NCI-H345 treated with DMSO at 0.1 percent for 48 hours (cell line): ENCODE results near the gene POLK.
A peak's percentile ranks its signal among the peaks of the same experiment; 100 is the strongest.
"Not testable (repeated sequence)": the region's sequence is repeated elsewhere in the genome, so short reads cannot be mapped to it uniquely, and the experiment has no call there.

ENCODE experiments used
- DNase-seq: peaks from one replicate; lab custom pipeline; 2025; ENCODE audit not compliant: unreplicated experiment; lab: John Stamatoyannopoulos, UW

POLK gene

DNA sequence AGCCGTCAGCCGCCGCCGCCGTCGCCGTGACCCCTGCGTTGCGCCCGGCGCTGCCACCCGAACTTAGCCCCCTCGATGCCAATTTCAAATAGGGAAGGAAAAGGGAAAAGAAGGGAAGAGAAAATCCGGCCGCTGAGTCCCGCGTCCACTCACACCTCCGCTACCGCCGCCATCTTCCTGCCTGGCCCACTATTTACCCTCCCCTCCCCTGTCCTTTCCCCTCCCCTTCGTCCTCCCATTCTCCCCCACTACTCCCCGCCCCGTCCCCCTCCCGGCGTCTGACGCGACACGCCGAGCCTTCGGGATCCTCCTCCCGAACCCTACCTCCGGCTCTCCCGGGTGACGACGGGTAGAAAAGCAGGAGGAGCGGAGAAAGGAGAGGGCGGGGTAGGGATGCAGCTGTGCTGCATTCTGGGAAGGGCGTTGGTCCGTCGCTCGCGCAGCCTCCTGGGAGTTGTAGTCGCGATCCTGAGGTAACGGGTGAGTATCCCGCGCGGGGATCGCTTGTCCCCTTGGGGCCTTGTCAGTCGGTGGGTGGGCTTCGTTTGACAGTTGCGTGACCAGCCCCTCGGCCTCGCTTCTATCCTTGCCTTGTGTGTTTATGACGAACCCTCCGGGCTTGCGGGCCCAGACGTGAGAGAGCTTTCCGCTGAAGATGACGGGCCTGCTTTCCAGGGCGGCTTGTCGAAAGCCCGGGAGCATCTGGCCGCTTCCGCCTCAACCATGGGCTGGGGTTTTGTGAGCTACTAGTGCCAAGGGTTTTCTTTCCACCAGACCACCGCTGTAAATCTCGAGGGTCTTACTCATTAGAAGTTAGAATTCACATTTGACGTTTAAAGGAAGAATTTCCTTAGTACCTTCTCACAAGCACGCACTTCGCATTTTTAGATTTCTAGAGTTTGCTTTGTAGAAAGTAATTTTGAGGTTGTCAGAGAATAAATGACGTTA lies at the start of gene POLK, which contains the start of gene CERT1:
Gene POLK, plus strand, starts transcription at position 457 of the 948 bp plus-strand sequence.
Gene CERT1, minus strand, starts transcription at position 195 of the 948 bp plus-strand sequence. CDS start 422 bp downstream, outside the sequence.
- peak; percentile 80 for DNase-seq

- DNase-seq, result no peak
Measured at GRCh38 chr5:75463726-75464125, 48.0 kb upstream of the POLK start.

- peak; percentile 8 for DNase-seq
Measured at GRCh38 chr5:75465480-75465879, 46.2 kb upstream of the POLK start.

DNA sequence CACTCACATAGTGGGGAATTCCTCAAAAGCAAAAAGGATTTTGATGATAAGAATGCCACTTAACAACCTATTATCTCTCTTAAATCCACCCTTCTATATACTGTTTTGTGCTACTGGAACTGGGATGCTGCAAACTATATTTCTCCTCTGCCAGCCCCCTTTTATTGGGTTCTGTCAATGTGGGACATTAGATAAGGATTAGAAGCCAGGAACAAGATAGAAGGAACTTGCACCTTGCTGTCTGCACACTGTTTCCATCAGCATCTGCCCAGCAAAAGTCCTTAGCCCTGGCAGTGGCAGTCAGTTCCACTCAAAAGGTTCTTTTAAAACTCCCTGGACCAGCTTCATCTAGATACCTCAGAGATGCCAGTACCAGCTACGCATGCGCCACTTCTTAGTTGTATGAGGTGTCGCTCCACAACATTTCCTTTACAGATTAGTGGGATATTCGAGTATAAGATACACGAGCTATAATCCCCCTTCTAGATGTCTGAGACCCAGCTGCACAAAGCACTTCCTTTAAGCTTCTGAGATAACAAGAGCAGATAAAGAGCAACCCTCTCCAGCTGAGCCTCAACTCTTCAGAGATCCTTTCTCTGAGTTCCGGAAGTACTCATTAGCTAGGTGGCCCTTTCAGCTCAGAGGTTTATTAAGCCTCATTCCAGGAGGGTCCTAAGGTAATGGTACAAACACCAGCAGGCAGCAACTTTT lies 45.5 kb upstream of the POLK start:
- no peak for DNase-seq

DNA sequence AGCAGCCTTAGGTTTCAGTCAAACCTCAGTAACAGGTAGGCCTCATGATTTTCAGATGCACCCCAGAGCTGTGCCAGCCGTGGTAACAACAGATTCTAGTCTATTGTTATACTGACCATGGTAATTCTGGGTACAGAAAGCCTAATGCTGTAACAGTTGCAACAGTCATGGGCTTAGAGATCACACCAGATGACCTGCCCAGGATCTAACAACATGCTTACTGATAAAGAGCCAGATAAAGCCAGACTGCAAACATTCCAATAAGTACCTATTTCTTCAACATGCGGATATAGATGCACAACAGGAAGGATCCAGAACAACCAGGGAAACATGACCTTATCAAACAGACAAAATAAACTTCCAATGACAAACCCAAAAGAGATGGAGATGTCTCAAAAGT lies 43.1 kb upstream of the POLK start:
- no peak for DNase-seq

DNA sequence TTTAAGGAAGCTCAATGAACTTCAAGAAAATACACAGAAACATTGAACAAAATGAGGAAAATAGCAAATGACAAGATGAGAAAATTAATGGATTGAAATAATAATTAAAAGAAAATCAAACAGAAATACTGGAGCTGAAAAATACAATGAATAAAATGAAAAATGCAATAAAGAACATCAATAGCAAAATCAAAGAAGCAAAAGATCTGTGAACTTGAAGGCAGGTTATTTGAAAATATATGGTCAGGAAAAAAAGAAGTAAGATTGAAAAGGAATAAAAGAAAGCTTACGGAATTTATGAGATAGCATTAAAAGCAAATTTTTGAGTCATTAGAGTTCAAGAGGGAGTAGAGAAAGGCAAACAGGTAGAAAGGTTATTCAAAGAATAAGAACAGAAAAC lies 42.7 kb upstream of the POLK start:
- DNase-seq, result no peak

- DNase-seq, result no peak
Measured at GRCh38 chr5:75471193-75471592, 40.5 kb upstream of the POLK start.

DNA sequence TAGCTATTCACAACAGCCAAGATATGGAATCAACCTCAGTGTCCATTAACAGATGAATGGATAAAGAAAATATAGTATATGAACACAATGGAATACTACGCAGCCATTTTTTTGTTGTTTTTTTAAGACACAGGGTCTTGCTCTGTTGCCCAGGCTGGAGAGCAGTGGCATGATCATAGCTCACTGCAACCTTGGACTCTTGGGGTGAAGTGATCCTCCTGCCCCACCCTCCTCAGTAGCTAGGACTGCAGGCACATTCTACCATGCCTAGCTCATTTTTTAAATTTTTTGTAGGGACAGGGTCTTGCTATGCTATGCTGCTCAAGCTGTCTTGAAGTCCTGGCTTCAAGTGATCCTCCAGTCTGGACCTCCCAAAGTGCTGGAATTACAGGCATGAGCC lies 38.7 kb upstream of the POLK start:
- no peak for DNase-seq

DNA sequence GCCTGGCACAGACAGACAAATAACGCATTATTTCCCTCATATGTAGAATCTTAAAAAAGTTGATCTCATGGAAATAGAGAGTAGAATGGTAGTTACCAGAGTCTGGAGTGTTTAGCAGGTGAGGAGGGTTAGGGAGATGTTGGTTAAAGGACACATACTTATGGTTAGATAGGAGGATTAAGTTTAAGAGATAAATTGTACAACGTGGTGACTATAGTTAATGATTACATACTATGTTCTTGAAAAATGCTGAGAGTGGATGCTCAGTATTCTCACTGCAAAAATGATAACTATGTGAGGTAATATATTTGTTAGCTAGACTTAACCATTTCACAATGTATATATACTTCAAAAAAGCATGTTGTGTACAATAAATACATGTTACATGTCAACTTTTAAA lies 38.2 kb upstream of the POLK start:
- no peak for DNase-seq

- no peak for DNase-seq
Measured at GRCh38 chr5:75475364-75475763, 36.3 kb upstream of the POLK start.

DNA sequence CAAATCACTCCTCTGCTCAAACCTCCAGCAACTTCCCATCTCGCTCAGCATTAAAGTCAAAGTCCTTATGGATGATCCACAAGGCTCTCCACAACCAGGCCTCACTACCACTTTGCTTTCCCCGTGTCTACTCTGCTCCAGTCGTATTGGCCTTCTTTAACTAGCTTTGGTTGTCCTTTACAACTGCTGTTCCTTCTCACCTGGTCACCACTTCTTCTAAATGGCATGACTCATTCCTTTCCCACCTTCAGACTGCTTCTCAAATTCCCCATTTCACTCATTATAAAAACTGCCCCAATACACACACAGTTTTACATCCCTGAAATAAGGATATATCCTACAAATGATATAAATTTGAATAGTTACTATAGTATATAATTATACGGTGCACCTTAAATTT lies 30.7 kb upstream of the POLK start:
- no peak for DNase-seq

DNA sequence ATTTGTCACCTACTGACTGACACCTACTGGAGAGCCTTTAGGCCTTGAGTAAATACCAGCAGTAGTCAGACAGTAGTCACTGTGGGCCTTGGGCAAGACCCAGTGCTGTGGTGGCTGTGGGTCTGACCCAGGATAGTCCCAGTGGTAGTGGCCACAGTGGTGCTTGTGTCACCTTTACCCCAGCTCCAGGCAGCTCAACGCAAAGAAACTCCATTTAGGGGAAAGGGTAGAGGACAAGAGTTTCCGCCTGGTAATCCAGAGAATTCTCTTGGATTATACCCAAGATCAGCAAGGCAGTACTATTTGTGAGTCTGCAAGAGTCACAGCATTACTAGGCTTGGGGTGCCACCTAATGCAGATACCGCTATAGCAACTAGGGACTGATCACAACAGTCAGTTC lies 29.2 kb upstream of the POLK start:
- DNase-seq, result no peak

DNA sequence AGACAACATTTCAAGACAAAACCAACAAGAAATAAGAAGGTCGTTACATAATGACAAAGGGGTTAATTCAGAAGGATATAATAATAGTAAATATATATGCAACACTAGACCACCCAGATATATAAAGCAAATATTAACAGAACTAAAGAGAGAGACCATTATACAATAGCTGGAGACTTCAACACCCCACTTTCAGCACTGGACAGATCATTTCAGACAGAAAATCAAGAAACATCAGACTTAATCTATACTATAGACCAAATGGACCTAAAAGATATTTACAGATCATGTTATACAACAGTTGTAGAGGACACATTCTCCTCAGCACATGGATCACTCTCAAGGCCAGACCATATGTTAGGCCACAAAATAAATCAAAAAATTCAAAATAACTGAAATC lies 27.1 kb upstream of the POLK start:
- no peak for DNase-seq

DNA sequence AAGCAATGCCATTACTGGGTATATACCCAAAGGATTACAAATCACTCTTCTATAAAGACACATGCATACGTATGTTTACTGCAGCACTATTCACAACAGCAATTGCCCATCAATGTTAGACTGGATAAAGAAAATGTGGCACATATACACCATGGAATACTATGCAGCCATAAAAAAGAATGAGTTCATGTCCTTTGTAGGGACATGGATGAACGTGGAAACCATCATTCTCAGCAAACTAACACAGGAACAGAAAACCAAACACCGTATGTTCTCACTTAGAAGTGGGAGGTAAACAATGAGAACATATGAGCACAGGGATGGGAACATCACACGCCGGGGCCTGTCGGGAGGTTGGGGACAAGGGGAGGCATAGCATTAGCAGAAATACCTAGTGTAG lies 21.8 kb upstream of the POLK start:
- DNase-seq, result not testable (repeated sequence)

- no peak for DNase-seq
Measured at GRCh38 chr5:75491621-75492020, 20.1 kb upstream of the POLK start.

DNA sequence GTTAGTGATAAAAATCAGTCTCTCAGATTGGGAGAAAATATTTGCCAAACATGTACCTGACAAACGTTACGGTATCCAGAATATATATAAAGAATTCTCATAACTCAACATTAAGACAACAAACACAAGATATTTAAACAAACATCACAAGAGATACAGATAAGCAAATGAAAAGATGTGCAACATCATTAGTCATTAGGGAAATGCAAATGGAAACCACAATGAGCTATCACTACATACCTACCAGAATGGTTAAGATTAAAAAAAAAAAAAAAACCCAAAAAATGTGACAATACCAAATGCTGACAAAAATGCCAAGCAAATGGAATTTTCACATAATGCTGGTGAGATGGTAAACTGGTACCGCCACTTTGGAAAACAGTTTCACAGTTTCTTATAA lies 15.7 kb upstream of the POLK start:
- DNase-seq, result no peak

DNA sequence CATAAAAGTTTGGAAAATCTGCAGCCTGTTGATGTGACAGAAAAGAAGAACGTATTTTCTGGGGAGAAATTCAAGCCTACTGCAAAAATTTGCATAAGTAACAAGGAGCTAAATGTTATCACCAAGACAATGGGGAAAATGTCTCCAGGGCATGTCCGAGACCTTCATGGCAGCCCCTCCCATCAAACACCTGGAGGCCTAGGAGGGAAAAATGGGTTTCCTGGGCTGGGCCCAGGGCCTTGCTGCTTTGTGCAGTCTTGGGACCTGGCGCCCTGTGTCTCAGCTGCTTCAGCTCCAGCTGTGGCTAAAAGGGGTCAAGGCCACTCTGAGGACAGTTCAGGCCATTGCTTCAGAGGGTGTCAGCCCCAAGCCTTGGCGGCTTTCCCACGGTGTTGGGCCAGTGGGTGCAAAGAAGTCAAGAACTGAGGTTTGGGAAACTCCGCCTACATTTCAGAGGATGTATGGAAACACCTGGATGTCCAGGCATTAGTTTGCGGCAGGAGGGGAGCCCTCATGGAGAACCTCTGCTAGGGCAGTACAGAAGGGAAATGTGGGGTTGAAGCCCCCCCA lies 13.4 kb upstream of the POLK start:
- DNase-seq, result no peak

GRCh38 chr5:75498875-75499274 lies 12.8 kb upstream of the POLK start:
- not testable (repeated sequence) for DNase-seq

DNA sequence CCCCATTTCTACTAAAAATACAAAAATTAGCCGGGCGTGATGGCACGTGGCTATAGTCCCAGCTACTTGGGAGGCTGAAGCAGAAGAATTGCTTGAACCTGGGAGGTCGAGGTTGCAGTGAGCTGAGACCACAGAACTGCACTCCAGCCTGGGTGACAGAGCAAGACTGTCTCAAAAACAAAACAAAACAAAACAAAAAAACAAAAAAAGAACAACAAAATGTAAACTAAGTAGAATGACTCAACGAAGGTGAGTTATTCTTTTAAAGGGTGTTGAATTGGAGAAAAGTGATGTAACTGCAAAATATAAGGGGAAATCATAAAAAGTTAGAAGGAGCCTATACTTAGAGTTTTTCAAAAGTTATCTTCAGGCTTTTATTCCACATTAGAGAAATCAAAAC lies 6.6 kb upstream of the POLK start:
- DNase-seq, result not testable (repeated sequence)

- no peak for DNase-seq
Measured at GRCh38 chr5:75507841-75508240, 3.9 kb upstream of the POLK start.

DNA sequence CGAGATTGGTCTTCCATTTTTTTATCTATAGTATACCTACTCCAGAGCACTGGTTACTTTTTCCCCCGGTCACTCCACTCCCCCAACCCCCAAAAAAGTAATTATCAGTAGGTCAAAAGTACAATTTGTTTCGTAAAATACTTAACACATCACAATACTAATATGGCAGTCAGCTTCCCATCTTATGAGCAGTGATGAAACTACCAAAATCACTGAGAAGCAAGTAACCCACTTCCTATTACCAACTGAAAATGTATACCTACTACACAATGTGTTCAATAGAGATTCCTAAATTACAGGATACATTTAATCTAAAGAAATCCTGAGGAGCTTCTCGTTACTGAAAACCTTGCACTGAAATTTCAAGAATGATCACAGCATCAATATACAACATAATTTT lies 2.1 kb upstream of the POLK start:
- no peak for DNase-seq

- DNase-seq, result no peak
Measured at GRCh38 chr5:75509956-75510355, 1.7 kb upstream of the POLK start.
